ENCODE results near the gene FLNB. TPM values are rescaled to one million over a fixed set of nuclear protein-coding genes. Genes with fewer than 3 reads are reported as not detected.

FLNB gene
- total RNA-seq, 2 donors from 2014 or later, result 246 to 362 TPM

GRCh38 chr3:58043933-58044332 lies 35.7 kb downstream of the FLNB start:
- Histone ChIP-seq H3K27me3 (no peaks in the 10 kb centered on the region), H3K36me3 (no peaks in the 10 kb centered on the region), H3K9ac (ENCODE audit: low read depth in 2 of 2, low read length in 2 of 2) (no peak overlapping the region), H3K9me3 (no peaks in the 10 kb centered on the region), H3K4me1 (peaks cover 24% of the 10 kb centered on the region), H3K27ac (peak overlapping the region; percentile 1), H3K4me3 (no peak overlapping the region)
- no peak for TF ChIP-seq CTCF (IDR thresholded peaks at IDR 0.05)
- intact Hi-C loops (cut with DNase I), result no loop called here
- no peak for DNase-seq

GRCh38 chr3:58044691-58045483 lies 36.7 kb downstream of the FLNB start:
- no peak for TF ChIP-seq CTCF (IDR thresholded peaks at IDR 0.05)
- H3K4me1 ChIP-seq, result peaks cover 16% of the 10 kb centered on the region
- H3K9me3 ChIP-seq, result no peaks in the 10 kb centered on the region
- H3K27me3 ChIP-seq, result no peaks in the 10 kb centered on the region
- no peak for DNase-seq
- H3K9ac ChIP-seq (ENCODE audit: low read depth in 2 of 2, low read length in 2 of 2), result no peak overlapping the region
- intact Hi-C loops (cut with DNase I), result no loop called here
- H3K36me3 ChIP-seq, result no peaks in the 10 kb centered on the region
- no peak overlapping the region for H3K27ac ChIP-seq
- no peak overlapping the region for H3K4me3 ChIP-seq

- no peak for TF ChIP-seq CTCF (IDR thresholded peaks at IDR 0.05)
- intact Hi-C loops (cut with DNase I), result no loop called here
- H3K27me3 ChIP-seq, result no peaks in the 10 kb centered on the region
- DNase-seq, result no peak
- no peak overlapping the region for H3K4me3 ChIP-seq
- H3K9me3 ChIP-seq, result no peaks in the 10 kb centered on the region
- no peak overlapping the region for H3K9ac ChIP-seq (ENCODE audit: low read depth in 2 of 2, low read length in 2 of 2)
- H3K27ac ChIP-seq, result no peak overlapping the region
- no peaks in the 10 kb centered on the region for H3K36me3 ChIP-seq
- H3K4me1 ChIP-seq, result peaks cover 6% of the 10 kb centered on the region
Observed at GRCh38 chr3:58047826-58048225, 39.6 kb downstream of the FLNB start.

GRCh38 chr3:58048301-58048700 lies 40.1 kb downstream of the FLNB start:
- peaks cover 6% of the 10 kb centered on the region for H3K4me1 ChIP-seq

GRCh38 chr3:58049143-58049785 lies 41.0 kb downstream of the FLNB start:
- intact Hi-C loops (cut with DNase I), result no loop called here
- no peak for TF ChIP-seq CTCF (IDR thresholded peaks at IDR 0.05)
- H3K9me3 ChIP-seq, result no peaks in the 10 kb centered on the region
- DNase-seq, result peak; percentile 58
- peak overlapping the region; percentile 37 for H3K27ac ChIP-seq
- no peak overlapping the region for H3K4me3 ChIP-seq
- H3K9ac ChIP-seq (ENCODE audit: low read depth in 2 of 2, low read length in 2 of 2), result peak overlapping the region in 1 of 2 donors; percentile 43
- H3K36me3 ChIP-seq, result no peaks in the 10 kb centered on the region
- H3K27me3 ChIP-seq, result no peaks in the 10 kb centered on the region
- peaks cover 6% of the 10 kb centered on the region for H3K4me1 ChIP-seq

More at GRCh38 chr3:58048301-58048700, 40.1 kb downstream of the FLNB start:
- no peak for DNase-seq
- no peaks in the 10 kb centered on the region for H3K27me3 ChIP-seq
- H3K9ac ChIP-seq (ENCODE audit: low read depth in 2 of 2, low read length in 2 of 2), result no peak overlapping the region
- TF ChIP-seq CTCF (IDR thresholded peaks at IDR 0.05), result no peak
- no peak overlapping the region for H3K4me3 ChIP-seq
- intact Hi-C loops (cut with DNase I), result no loop called here
- H3K27ac ChIP-seq, result peak overlapping the region; percentile 37
- no peaks in the 10 kb centered on the region for H3K9me3 ChIP-seq
- H3K36me3 ChIP-seq, result no peaks in the 10 kb centered on the region
